Measurements from ENCODE around the gene CNN2.
"Not testable (repeated sequence)": the region's sequence is repeated elsewhere in the genome, so short reads cannot be mapped to it uniquely, and the experiment has no call there.

The CNN2 gene

GRCh38 chr19:1018932-1019615 lies 7.3 kb upstream of the CNN2 start:
- Mint-ChIP-seq H3K27ac (peak overlapping the region in 2 of 3 experiments; percentile 19 to 48), H3K36me3 (ENCODE audit: low read depth) (no peaks in the 10 kb centered on the region), H3K4me3 (peak overlapping the region; percentile 89 to 94 (median 92)), H3K27me3 (ENCODE audit: low read depth) (peaks cover 3% of the 10 kb centered on the region), H3K4me1 (peaks cover 16% of the 10 kb centered on the region), H3K9me3 (no peaks in the 10 kb centered on the region)
- no peak for TF ChIP-seq CTCF (IDR thresholded peaks at IDR 0.05; ENCODE audit: unreplicated experiment in 3 of 3)

- peak overlapping the region; percentile 89 to 94 (median 92) for H3K4me3 Mint-ChIP-seq
These were observed 6.8 kb upstream of the CNN2 start for GRCh38 chr19:1019616-1019961.

GRCh38 chr19:1019980-1020867 lies 6.2 kb upstream of the CNN2 start:
- no peak for TF ChIP-seq CTCF (IDR thresholded peaks at IDR 0.05; ENCODE audit: unreplicated experiment in 3 of 3)
- peaks cover 3% of the 10 kb centered on the region for H3K27me3 Mint-ChIP-seq (ENCODE audit: low read depth)
- H3K9me3 Mint-ChIP-seq = no peaks in the 10 kb centered on the region
- H3K4me3 Mint-ChIP-seq = peak overlapping the region; percentile 89 to 94 (median 92)
- peak overlapping the region; percentile 27 to 79 (median 72) for H3K27ac Mint-ChIP-seq
- no peaks in the 10 kb centered on the region for H3K36me3 Mint-ChIP-seq (ENCODE audit: low read depth)
- peaks cover 16% of the 10 kb centered on the region for H3K4me1 Mint-ChIP-seq

More at GRCh38 chr19:1019616-1019961, 6.8 kb upstream of the CNN2 start:
- no peaks in the 10 kb centered on the region for H3K36me3 Mint-ChIP-seq (ENCODE audit: low read depth)
- peaks cover 16% of the 10 kb centered on the region for H3K4me1 Mint-ChIP-seq
- H3K27me3 Mint-ChIP-seq (ENCODE audit: low read depth) = peaks cover 3% of the 10 kb centered on the region
- TF ChIP-seq CTCF (IDR thresholded peaks at IDR 0.05; ENCODE audit: unreplicated experiment in 3 of 3) = no peak
- peak overlapping the region; percentile 27 to 79 (median 72) for H3K27ac Mint-ChIP-seq
- no peaks in the 10 kb centered on the region for H3K9me3 Mint-ChIP-seq

- Mint-ChIP-seq H3K36me3 (ENCODE audit: low read depth) (no peaks in the 10 kb centered on the region), H3K4me1 (peaks cover 16% of the 10 kb centered on the region), H3K27me3 (ENCODE audit: low read depth) (peaks cover 3% of the 10 kb centered on the region), H3K4me3 (peak within 1 kb of the TSS; percentile 89 to 94 (median 92)), H3K9me3 (no peaks in the 10 kb centered on the region), H3K27ac (peak within 1 kb of the TSS; percentile 98 to 99 (median 99))
- no peak for TF ChIP-seq CTCF (IDR thresholded peaks at IDR 0.05; ENCODE audit: unreplicated experiment in 3 of 3)
These were observed 5.5 kb upstream of the CNN2 start, which contains the start of gene TMEM259 for GRCh38 chr19:1020868-1021425. TMEM259 (minus strand) TSS chr19:1021123; CDS start chr19:1020996, 127 bp downstream.

GRCh38 chr19:1023883-1024188 lies 2.6 kb upstream of the CNN2 start:
- H3K27me3 Mint-ChIP-seq (ENCODE audit: low read depth); H3K4me1 Mint-ChIP-seq; H3K36me3 Mint-ChIP-seq (ENCODE audit: low read depth); H3K9me3 Mint-ChIP-seq: not testable (repeated sequence)
- Mint-ChIP-seq H3K4me3 (peak overlapping the region; percentile 32 to 53 (median 46)), H3K27ac (peak overlapping the region in 2 of 3 experiments; percentile 51 to 55)

GRCh38 chr19:1025080-1025479 lies 1.3 kb upstream of the CNN2 start:
- H3K9me3 Mint-ChIP-seq; H3K27me3 Mint-ChIP-seq (ENCODE audit: low read depth); H3K36me3 Mint-ChIP-seq (ENCODE audit: low read depth): not testable (repeated sequence)
- peak overlapping the region; percentile 34 to 57 (median 53) for H3K4me3 Mint-ChIP-seq
- peaks cover 12% of the 10 kb centered on the region for H3K4me1 Mint-ChIP-seq
- H3K27ac Mint-ChIP-seq = peak overlapping the region in 2 of 3 experiments; percentile 56 to 83
